ENCODE data around the gene PINLYP. TPM values are rescaled to one million over a fixed set of nuclear protein-coding genes. Genes with fewer than 3 reads are reported as not detected.

The PINLYP gene
- total RNA-seq, 1 experiment from 2014 or later: 11.9 TPM

DNA sequence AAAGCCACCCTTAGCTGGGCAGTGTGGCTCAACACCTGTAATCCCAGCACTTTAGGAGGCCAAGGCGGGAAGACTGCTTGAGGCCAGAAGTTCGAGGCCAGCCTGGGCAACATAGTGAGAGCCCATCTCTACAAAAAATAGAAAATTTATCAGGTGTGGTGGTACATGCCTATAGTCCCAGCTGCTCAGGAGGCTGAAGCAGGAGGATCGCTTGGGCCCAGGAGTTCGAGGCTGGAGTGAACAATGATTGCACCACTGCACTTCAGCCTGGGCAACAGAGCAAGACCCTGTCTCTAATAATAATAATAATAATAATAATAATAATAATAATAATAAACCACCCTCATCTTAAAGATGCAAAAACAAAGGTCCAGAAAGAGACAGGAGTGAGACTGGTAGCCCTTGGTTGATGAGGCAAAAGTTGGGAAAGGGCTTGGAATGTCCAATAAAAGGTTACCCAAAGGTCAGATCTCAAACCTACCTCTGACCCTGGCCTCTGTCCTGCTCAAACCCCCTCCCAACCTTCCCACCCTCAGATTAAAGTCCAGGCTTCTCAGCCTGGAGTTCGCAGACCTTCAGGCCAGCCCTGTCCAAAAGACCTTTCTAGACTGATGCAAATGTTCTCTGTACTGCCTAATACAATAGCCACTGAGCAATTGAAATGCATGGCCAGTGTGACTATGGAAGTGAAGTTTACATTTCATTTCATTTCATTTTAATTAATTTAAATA is 33.5 kb upstream of the PINLYP start:
- Histone ChIP-seq H3K79me2 (ENCODE audit: insufficient read depth, low read length) (no peaks in the 10 kb centered on the region), H3K23ac (ENCODE audit: insufficient read length, low read depth, low read length) (no peak overlapping the region), H3K23me2 (ENCODE audit: insufficient read length, low read depth, low read length, poor library complexity, severe bottlenecking) (no peaks in the 10 kb centered on the region), H4K91ac (ENCODE audit: insufficient read length, low read depth, low read length) (no peak overlapping the region), H2BK20ac (ENCODE audit: low read depth, low read length, poor library complexity, severe bottlenecking) (no peak overlapping the region), H2BK12ac (ENCODE audit: insufficient read length, low read depth, low read length) (no peak overlapping the region), H3K27ac (ENCODE audit: insufficient read length, low read depth, low read length) (no peak overlapping the region), H4K20me1 (ENCODE audit: control insufficient read depth, insufficient read depth, insufficient read length) (no peaks in the 10 kb centered on the region), H3K4ac (ENCODE audit: low read depth, low read length) (no peak overlapping the region), H3K4me2 (ENCODE audit: insufficient read depth, insufficient read length, low read length) (no peak overlapping the region), H3K9ac (ENCODE audit: extremely low read depth, insufficient read length, low read length) (no peak overlapping the region), H3T11ph (ENCODE audit: low read length) (no peak overlapping the region), H2AFZ (ENCODE audit: low read length) (no peak overlapping the region), H3K18ac (ENCODE audit: insufficient read length, low read depth, low read length) (no peak overlapping the region), H3K56ac (ENCODE audit: insufficient read length, low read depth, low read length) (no peak overlapping the region), H2BK120ac (ENCODE audit: low read depth, low read length, poor library complexity, severe bottlenecking) (no peak overlapping the region), H2BK5ac (ENCODE audit: insufficient read length, low read length) (no peak overlapping the region), H3K27me3 (ENCODE audit: insufficient read depth, low read length) (no peaks in the 10 kb centered on the region), H3K79me1 (ENCODE audit: insufficient read depth, low read depth, low read length, poor library complexity, severe bottlenecking) (no peaks in the 10 kb centered on the region), H2BK15ac (ENCODE audit: low read depth, low read length) (no peak overlapping the region), H4K8ac (replicated peaks; ENCODE audit: insufficient read length, low read depth, low read length) (no peak overlapping the region), H3K9me3 (ENCODE audit: control insufficient read depth, low read depth, low read length) (no peaks in the 10 kb centered on the region), H2AK5ac (ENCODE audit: insufficient read length, low read length) (no peak overlapping the region), H4K5ac (ENCODE audit: insufficient read length, low read depth, low read length) (no peak overlapping the region), H3K14ac (ENCODE audit: insufficient read depth, low read length) (no peak overlapping the region), H3K4me1 (ENCODE audit: insufficient read depth, low read length) (no peaks in the 10 kb centered on the region)
- H3K27me3 Mint-ChIP-seq (ENCODE audit: low read depth): no peaks in the 10 kb centered on the region; the same call in 1 of the 2 replicates
- no peak for DNase-seq
- H3K36me3 Mint-ChIP-seq (ENCODE audit: insufficient read depth in 1 of 3, low read depth in 3 of 3): peaks cover 43 to 85% (median 81%) of the 10 kb centered on the region in 3 experiments
- H3K4me1 Mint-ChIP-seq: no peaks in the 10 kb centered on the region
- no peak overlapping the region for H3K4me3 Mint-ChIP-seq
- H3K9me3 Mint-ChIP-seq: peaks cover 6 to 7% of the 10 kb centered on the region in 2 experiments; a peak in 4 of 5 replicates
- no peak for TF ChIP-seq CTCF (conservative IDR thresholded peaks at IDR 0.05)
- no CpG with 5 or more reads among the region's 5 CpGs for WGBS (ENCODE audit: extremely low coverage, insufficient read length, low lambda C conversion rate)
- no peak overlapping the region for H3K27ac Mint-ChIP-seq

All from H9 (cell line).